Right lobe of liver (tissue), 6 donors: ENCODE data around the gene PLCL1. TPM values are rescaled to one million over a fixed set of nuclear protein-coding genes. Genes with fewer than 3 reads are reported as not detected.

Experiments
- ATAC-seq, 4 donors: fragments of 200-7000 bp; cut with Tn5 transposase; one replicate each; pipeline ENCODE4 v1.9.1; 2020; ENCODE audit warnings: mild to moderate bottlenecking in 4 of 4, moderate library complexity in 4 of 4
- DNase-seq, 3 donors: peaks; one replicate each; pipeline ENCODE4 v3.0.0-alpha.2; 2020
- H3K27ac ChIP-seq, 3 donors: fragments of 200-600 bp; one replicate each; pipeline ENCODE4 v1.8.0; 2022
- H3K27me3 ChIP-seq, 2 donors: fragments of 200-600 bp; one replicate each; pipeline ENCODE4 v1.8.0; 2022
- H3K36me3 ChIP-seq, 4 donors: fragments of 200-600 bp; sonication (generic) in 1 of 4; one replicate each; pipeline versions ENCODE4 v1.5.1 to v1.8.0; 2017 to 2022; ENCODE audit warnings: control low read depth in 1 of 4
- H3K4me1 ChIP-seq, 4 donors: fragments of 200-600 bp; sonication (generic) in 1 of 4; one replicate each; pipeline versions ENCODE4 v1.5.1 to v1.8.0; 2017 to 2022; ENCODE audit warnings: control low read depth in 1 of 4
- H3K4me3 ChIP-seq, 3 donors: fragments of 200-600 bp; one replicate each; pipeline ENCODE4 v1.8.0; 2022
- H3K9me3 ChIP-seq, 4 donors: fragments of 200-600 bp; sonication (generic) in 1 of 4; one replicate each; pipeline versions ENCODE4 v1.5.1 to v1.8.0; 2017 to 2022; ENCODE audit warnings: control low read depth in 1 of 4
- POLR2A ChIP-seq: fragments of 450-650 bp; IDR thresholded peaks from one replicate; pipeline ENCODE4 v1.6.1; 2017; ENCODE audit warnings: antibody characterized with exemption, mild to moderate bottlenecking
- WGBS: methylation state at CpG from one replicate; pipeline ENCODE4 v1.1.6; 2018; ENCODE audit warnings: low coverage, low lambda C conversion rate; ENCODE audit not compliant: insufficient coverage; ENCODE audit errors: missing lambda C conversion rate; 5-methylcytosine and 5-hydroxymethylcytosine counted together
- intact Hi-C, 2 donors: fragments of 100-400 bp; cut with DNase I; formaldehyde crosslinking; loops; one replicate each; pipeline versions ENCODE4 v1.11.2 to v1.14.1; 2022
- total RNA-seq, 6 experiments: library from RNA; depleted of rRNA in 2 of 6; stranded (reverse); fragments of >200 nt in 2 of 6; fragmentation: NEBNext Ultra II Directional in 3 of 6; extraction: Animal tissue kit (Norgen Biotek cat#: 25700) in 3 of 6; gene quantifications; one replicate each; pipeline versions ENCODE4 v1.1.0 to v1.2.4, GENCODE V29; 2016 to 2023
- TF ChIP-seq, protein P1 (sequence below), 4 donors: fragments of 200-600 bp in 3 of 4; fragments of 450-650 bp in 1 of 4; IDR thresholded peaks; one replicate each; pipeline versions ENCODE4 v1.5.1 to v1.8.0; 2016 to 2022; ENCODE audit warnings: antibody characterized with exemption in 4 of 4, mild to moderate bottlenecking in 2 of 4
- donor health status: DM: no; HTN: yes; CAD: no.
- donor health status: DM: no; HTN: no; CAD: no.
- donor health status: DM: no; HTN: no; CAD: no.
- donor health status: DM: no; HTN: yes; CAD: no.
- donor health status: DM: no; HTN: yes; CAD: no.

PLCL1 gene
- total RNA-seq, 6 experiments from 2014 or later = 0.12 to 0.37 (median 0.24) TPM

DNA sequence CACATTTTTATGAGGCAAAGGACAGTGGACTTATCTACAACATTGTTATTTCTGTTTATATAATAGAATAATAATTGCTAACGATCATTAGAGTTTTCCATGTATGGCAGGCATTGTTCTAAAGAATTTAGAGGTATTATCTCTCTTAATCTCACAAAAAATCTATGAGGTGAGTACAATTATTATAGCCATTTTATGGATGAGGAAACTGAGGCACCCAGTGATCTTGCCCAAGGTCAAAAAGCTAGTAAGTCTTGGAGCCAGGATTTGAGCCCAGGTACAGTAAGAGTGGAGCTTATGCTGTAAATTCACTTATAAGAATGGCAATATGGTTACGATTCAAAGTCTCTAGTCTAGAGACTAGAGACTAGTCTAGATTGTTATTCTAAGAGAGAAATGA lies 331.7 kb downstream of the PLCL1 start:
- Histone ChIP-seq H3K36me3 (no peaks in the 10 kb centered on the region), H3K27ac (no peak overlapping the region), H3K27me3 (no peaks in the 10 kb centered on the region), H3K4me1 (no peaks in the 10 kb centered on the region), H3K9me3 (no peaks in the 10 kb centered on the region), H3K4me3 (no peak overlapping the region)
- intact Hi-C loops = no loop called here
- no peak for DNase-seq
- WGBS = 64% methylated on average over 2 of the region's 2 CpGs
- no peak for ATAC-seq
- TF ChIP-seq POLR2A = no peak
- TF ChIP-seq, protein P1, sequence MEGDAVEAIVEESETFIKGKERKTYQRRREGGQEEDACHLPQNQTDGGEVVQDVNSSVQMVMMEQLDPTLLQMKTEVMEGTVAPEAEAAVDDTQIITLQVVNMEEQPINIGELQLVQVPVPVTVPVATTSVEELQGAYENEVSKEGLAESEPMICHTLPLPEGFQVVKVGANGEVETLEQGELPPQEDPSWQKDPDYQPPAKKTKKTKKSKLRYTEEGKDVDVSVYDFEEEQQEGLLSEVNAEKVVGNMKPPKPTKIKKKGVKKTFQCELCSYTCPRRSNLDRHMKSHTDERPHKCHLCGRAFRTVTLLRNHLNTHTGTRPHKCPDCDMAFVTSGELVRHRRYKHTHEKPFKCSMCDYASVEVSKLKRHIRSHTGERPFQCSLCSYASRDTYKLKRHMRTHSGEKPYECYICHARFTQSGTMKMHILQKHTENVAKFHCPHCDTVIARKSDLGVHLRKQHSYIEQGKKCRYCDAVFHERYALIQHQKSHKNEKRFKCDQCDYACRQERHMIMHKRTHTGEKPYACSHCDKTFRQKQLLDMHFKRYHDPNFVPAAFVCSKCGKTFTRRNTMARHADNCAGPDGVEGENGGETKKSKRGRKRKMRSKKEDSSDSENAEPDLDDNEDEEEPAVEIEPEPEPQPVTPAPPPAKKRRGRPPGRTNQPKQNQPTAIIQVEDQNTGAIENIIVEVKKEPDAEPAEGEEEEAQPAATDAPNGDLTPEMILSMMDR (IDR thresholded peaks at IDR 0.05) = no peak

DNA sequence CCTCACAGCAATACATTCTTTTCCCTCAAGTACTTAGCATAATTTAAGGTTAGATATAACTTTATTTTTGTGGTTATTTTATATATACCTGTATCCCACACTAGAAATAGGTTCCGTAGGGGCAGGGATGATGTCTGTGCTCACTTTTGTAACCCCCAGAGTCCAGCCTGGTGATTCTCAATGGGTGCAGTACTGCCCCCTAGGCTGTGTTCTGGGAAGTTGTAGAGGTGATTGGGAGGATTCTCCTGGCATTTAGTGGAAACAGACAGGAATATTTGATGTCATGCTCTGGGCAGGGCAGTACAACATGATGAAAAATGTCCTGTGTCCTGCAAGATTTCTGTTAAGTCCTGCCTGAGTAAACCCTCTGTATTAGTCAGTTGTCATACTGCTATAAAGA lies 333.3 kb downstream of the PLCL1 start:
- no peak for TF ChIP-seq POLR2A
- TF ChIP-seq, protein P1 (IDR thresholded peaks at IDR 0.05) = no peak
- no peak for ATAC-seq
- no peaks in the 10 kb centered on the region for H3K36me3 ChIP-seq
- H3K27ac ChIP-seq = no peak overlapping the region
- no peak overlapping the region for H3K4me3 ChIP-seq
- WGBS = 80% methylated on average over 1 of the region's 1 CpG
- intact Hi-C loops = no loop called here
- H3K27me3 ChIP-seq = no peaks in the 10 kb centered on the region
- H3K4me1 ChIP-seq = no peaks in the 10 kb centered on the region
- no peaks in the 10 kb centered on the region for H3K9me3 ChIP-seq
- no peak for DNase-seq

DNA sequence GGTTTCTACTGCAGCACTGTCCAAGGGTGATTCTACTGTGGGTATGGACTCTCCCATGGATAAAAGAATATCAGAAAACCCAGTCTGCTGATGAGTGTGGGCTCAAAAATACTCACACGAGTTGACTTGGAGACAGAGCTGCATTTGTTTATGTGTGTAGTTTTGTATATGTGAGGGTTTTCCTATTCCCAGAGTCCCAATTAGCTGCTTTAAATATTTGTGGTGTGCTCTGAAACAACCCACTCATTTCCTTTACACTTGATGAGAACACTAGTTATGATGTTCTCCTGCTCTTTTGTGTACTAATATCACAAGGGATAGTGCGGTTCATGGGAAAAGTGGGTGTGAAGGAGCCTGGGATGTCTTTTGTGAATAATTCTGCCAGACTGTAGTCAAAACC lies 337.3 kb downstream of the PLCL1 start:
- Histone ChIP-seq H3K4me1 (no peaks in the 10 kb centered on the region), H3K36me3 (no peaks in the 10 kb centered on the region), H3K9me3 (no peaks in the 10 kb centered on the region), H3K27me3 (no peaks in the 10 kb centered on the region), H3K4me3 (no peak overlapping the region), H3K27ac (no peak overlapping the region)
- ATAC-seq (no peak), DNase-seq (no peak)
- WGBS = 61% methylated on average over 2 of the region's 2 CpGs
- intact Hi-C loops = no loop called here
- TF ChIP-seq, protein P1 (IDR thresholded peaks at IDR 0.05) = no peak
- no peak for TF ChIP-seq POLR2A

DNA sequence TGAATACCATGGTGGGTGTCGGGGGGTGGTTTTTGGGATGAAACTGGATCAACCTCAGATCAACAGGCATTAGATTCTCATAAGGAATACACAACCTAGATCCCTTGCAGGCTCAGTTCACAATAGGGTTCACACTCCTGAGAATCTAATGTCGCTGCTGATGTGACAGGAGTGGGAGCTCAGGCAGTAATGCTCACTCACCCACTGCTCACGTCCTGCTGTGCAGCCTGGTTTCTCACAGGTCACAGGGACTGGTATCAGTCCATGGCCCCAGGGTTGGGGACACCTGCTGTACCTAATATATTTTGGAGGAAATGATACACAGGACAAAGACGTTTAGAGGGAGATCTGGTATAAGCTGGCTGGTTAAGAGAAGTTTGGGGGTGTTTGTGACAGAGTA lies 338.8 kb downstream of the PLCL1 start:
- Histone ChIP-seq H3K27me3 (no peaks in the 10 kb centered on the region), H3K9me3 (no peaks in the 10 kb centered on the region), H3K27ac (no peak overlapping the region), H3K36me3 (no peaks in the 10 kb centered on the region), H3K4me1 (no peaks in the 10 kb centered on the region), H3K4me3 (no peak overlapping the region)
- 34% methylated on average over 3 of the region's 4 CpGs for WGBS
- TF ChIP-seq POLR2A = no peak
- TF ChIP-seq, protein P1 (IDR thresholded peaks at IDR 0.05) = no peak
- intact Hi-C loops = no loop called here
- DNase-seq (no peak), ATAC-seq (no peak)

DNA sequence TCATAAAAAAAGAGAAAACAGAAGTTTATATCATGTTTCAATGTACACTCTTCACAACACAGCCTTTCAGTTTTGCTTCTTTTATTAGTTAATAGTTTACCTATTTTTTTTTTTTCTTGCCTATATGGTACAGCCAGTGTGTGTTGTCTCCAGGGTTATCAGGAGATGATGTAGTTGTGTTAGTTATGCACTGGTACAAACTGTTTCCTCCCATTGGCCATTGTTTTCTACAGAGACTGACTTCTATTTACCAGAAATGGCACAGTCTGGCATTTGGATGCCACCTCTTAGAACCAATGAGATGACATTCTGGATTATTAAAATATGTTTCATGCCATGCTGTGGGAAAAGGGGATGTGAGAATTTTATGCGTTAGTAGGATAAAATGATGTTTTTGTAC lies 339.4 kb downstream of the PLCL1 start:
- ATAC-seq (no peak), DNase-seq (no peak)
- TF ChIP-seq, protein P1 (IDR thresholded peaks at IDR 0.05) = no peak
- no peak for TF ChIP-seq POLR2A
- WGBS = 47% methylated on average over 1 of the region's 1 CpG
- Histone ChIP-seq H3K4me3 (no peak overlapping the region), H3K27ac (no peak overlapping the region), H3K9me3 (no peaks in the 10 kb centered on the region), H3K4me1 (no peaks in the 10 kb centered on the region), H3K36me3 (no peaks in the 10 kb centered on the region), H3K27me3 (no peaks in the 10 kb centered on the region)
- intact Hi-C loops = no loop called here
